ENCODE results near the gene PCMT1. TPM values are rescaled to one million over a fixed set of nuclear protein-coding genes. Genes with fewer than 3 reads are reported as not detected.

The PCMT1 gene
- total RNA-seq, 1 experiment from 2014 or later: 90.7 TPM

GRCh38 chr6:149725785-149726184 is 23.8 kb upstream of the PCMT1 start:
- H3K4me3 Mint-ChIP-seq: no peak overlapping the region
- ChIA-PET CTCF (no interaction called here), POLR2A (no interaction called here)
- TF ChIP-seq NR3C1 (CRISPR knock-in tag; conservative IDR thresholded peaks at IDR 0.05; ENCODE audit: low read depth) (no peak), ATF6 (CRISPR knock-in tag; IDR thresholded peaks at IDR 0.05) (no peak), NR2C2 (CRISPR knock-in tag; IDR thresholded peaks at IDR 0.05) (no peak), FOXK1 (CRISPR knock-in tag; IDR thresholded peaks at IDR 0.05) (no peak), PRRX2 (CRISPR knock-in tag; IDR thresholded peaks at IDR 0.05) (no peak), PRDM15 (CRISPR knock-in tag; IDR thresholded peaks at IDR 0.05) (no peak), ESRRA (CRISPR knock-in tag; IDR thresholded peaks at IDR 0.05; ENCODE audit: borderline replicate concordance) (no peak), SMAD3 (CRISPR knock-in tag; IDR thresholded peaks at IDR 0.05; ENCODE audit: borderline replicate concordance) (no peak), ATF2 (CRISPR knock-in tag; IDR thresholded peaks at IDR 0.05; ENCODE audit: borderline replicate concordance, low read depth) (no peak), ZNF219 (CRISPR knock-in tag; IDR thresholded peaks at IDR 0.05; ENCODE audit: borderline replicate concordance) (no peak), TCF7 (CRISPR knock-in tag; IDR thresholded peaks at IDR 0.05; ENCODE audit: low read depth) (no peak), FOXJ3 (CRISPR knock-in tag; IDR thresholded peaks at IDR 0.05; ENCODE audit: borderline replicate concordance) (no peak), EMX1 (CRISPR knock-in tag; IDR thresholded peaks at IDR 0.05) (no peak), ETV6 (CRISPR knock-in tag; IDR thresholded peaks at IDR 0.05) (no peak), GRHL2 (CRISPR knock-in tag; IDR thresholded peaks at IDR 0.05; ENCODE audit: insufficient replicate concordance, severe bottlenecking) (no peak)
- ATAC-seq (no peak), DNase-seq (ENCODE audit: low spot score) (no peak)
- no peaks in the 10 kb centered on the region for H3K9me3 Mint-ChIP-seq
- no peaks in the 10 kb centered on the region for H3K27me3 Mint-ChIP-seq (ENCODE audit: low read depth)
- no peak overlapping the region for H3K27ac Mint-ChIP-seq
- no peaks in the 10 kb centered on the region for H3K4me1 Mint-ChIP-seq
- peaks cover 43% of the 10 kb centered on the region for H3K36me3 Mint-ChIP-seq

GRCh38 chr6:149727793-149728498 is 21.6 kb upstream of the PCMT1 start:
- no peaks in the 10 kb centered on the region for H3K27me3 Mint-ChIP-seq (ENCODE audit: low read depth)
- no peaks in the 10 kb centered on the region for H3K4me1 Mint-ChIP-seq
- ChIA-PET CTCF (no interaction called here), POLR2A (no interaction called here)
- peaks cover 52% of the 10 kb centered on the region for H3K36me3 Mint-ChIP-seq
- no peak overlapping the region for H3K27ac Mint-ChIP-seq
- H3K4me3 Mint-ChIP-seq: no peak overlapping the region
- no peak for ATAC-seq
- no peak for DNase-seq (ENCODE audit: low spot score)
- H3K9me3 Mint-ChIP-seq: no peaks in the 10 kb centered on the region
- no peak for TF ChIP-seq CBFB (CRISPR knock-in tag; IDR thresholded peaks at IDR 0.05; ENCODE audit: low read depth)
- TF ChIP-seq ATF2 (CRISPR knock-in tag; IDR thresholded peaks at IDR 0.05; ENCODE audit: borderline replicate concordance, low read depth): no peak
- no peak for TF ChIP-seq ZNF232 (CRISPR knock-in tag; IDR thresholded peaks at IDR 0.05)
- TF ChIP-seq TEAD1 (CRISPR knock-in tag; IDR thresholded peaks at IDR 0.05): no peak
- no peak for TF ChIP-seq RORB (CRISPR knock-in tag; IDR thresholded peaks at IDR 0.05)
- TF ChIP-seq ATF3 (CRISPR knock-in tag; conservative IDR thresholded peaks at IDR 0.05): no peak
- no peak for TF ChIP-seq PRRX2 (CRISPR knock-in tag; IDR thresholded peaks at IDR 0.05)
- TF ChIP-seq IRF1 (CRISPR knock-in tag; IDR thresholded peaks at IDR 0.05): no peak
- TF ChIP-seq ZNF423 (CRISPR knock-in tag; IDR thresholded peaks at IDR 0.05): no peak

Data from WTC11 (cell line).